HG02798 (cell line): ENCODE data around the gene LIPM.
"Not testable (repeated sequence)": the region's sequence is repeated elsewhere in the genome, so short reads cannot be mapped to it uniquely, and the experiment has no call there.

Experiments
- ATAC-seq: cut with Tn5 transposase; IDR thresholded peaks from one replicate; pipeline ENCODE4 v1.9.1; 2021; ENCODE audit warnings: mild to moderate bottlenecking; ENCODE audit not compliant: unreplicated experiment, poor library complexity

The LIPM gene

DNA sequence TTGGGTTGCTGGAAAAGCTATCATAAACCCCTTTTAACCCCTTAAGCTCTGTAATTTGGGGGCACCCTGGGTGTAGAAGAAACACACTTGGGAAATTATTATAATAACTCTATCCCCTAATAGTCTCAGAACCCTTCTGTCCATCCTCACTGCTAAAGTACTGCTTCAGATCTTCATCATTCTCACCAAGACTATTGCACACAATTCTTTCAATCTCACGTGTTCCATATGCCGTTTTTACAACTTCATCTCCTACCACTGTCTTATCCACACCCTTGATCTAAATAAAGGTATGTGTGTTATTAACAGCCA is 33.3 kb downstream of the LIPM start:
- ATAC-seq = peak; percentile 22

DNA sequence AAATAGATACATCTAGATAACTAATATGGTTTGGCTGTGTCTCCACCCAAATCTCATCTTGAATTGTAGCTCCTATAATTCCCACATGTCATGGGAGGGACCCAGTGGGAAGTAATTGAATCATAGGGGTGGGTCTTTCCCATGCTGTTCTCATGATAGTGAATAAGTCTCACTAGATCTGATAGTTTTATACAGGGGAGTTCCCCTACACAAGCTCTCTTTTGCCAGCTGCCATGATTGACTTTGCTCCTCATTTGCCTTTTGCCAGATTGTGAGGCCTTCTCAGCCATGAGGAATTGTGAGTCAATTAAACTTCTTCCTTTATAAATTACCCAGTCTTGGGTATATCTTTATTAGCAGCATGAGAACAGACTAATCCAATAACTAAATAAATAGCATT is 35.1 kb downstream of the LIPM start:
- ATAC-seq = not testable (repeated sequence)

DNA sequence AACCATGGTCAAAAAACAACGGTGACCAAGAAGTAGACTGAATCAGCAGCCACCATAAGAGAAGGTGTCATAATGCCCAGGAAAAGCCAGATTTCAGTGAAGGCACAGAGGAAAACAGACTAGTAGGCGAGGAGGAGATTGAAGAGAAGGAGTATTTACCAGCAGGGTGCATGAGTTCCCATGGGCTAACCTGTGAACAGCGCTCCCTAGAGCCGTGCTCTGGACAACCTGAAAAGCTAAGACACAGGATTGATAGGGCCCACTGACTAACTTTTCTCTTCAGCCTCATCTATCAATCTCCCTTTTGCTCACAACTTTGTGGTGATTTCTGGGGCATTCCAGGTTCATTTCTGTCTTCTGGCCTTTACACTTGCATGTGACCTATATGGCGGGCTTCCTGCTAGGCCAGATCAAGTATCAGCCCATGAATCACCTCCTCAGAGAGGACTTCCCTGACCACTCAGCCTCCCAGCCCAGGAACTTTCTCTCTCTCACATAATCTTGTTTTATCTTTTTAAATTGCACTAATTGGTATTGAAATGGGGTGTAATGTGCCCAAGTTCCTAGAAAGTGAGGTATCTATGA is 36.3 kb downstream of the LIPM start:
- no peak for ATAC-seq

DNA sequence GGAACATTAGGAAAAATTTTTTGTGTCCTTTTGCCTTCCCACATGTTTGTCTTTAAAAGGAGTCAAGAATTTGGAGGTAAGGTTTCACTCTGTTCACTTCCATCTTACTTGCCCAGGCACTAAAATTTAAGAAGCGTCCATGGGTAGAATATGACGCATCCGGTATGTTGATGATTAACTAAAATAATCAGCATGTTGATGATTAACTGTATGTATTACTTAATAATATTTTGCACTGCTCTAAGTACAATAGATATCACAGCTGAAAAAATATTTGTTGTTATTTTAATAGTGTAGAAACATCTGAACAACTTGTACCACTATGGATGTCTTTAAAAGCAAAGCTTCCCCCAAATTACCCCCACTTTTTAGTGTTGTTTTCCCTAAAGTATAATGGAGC is 37.6 kb downstream of the LIPM start:
- ATAC-seq = no peak

DNA sequence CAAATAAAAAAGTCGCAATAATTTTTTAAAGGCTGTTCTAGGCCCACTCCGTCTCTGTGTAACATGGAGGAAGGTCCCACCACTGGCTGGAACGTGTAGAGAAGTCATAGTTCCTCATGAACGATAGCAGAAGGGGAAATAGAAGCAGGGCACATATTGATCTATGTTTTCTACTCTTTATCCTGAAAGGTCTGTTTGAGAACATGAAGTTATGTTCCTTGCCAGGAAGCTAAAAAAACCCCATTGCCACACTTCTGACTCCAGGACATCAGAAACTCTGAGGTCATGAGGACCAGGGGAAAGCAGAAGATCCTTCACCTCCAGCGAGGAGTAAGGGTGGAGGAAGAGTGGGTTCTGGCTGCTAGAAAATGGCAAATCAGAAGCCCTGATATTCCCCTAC is 38.4 kb downstream of the LIPM start:
- ATAC-seq = no peak

DNA sequence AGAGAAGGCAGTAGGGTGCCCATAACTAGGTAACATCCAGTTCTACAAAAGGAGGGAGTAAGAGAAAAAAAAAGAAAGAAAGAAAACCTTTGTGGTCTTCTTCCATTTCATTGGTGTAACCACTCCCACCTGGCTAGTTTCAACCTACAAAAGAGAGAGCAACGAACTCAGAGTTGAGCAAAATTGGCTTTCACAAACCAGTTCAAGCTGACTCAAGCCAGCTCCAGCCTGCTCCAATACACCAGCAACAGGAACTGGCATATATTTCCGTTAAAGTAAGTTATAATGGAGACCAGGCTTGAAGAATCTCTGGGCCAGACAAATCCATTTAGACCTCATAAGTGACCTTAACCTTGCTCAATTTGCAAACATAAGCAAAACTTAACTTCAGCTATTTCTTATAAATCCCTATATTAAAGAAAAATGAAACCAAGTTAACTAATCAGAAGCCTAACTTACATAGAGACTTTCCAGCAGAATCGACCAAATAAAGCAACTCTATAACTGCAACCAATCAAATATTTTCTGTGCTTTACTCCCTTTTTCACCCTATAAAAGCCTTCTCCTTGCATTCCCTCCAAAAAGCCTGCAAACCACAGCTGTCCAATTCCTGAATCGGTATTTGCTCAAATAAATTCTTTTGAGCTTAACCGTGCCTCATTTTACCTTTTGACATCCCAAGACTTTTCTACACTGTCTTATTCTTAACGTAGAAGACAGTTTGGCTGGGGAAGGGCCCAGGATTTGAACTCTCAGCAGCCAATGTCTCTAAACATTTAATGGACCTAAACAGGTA is 39.0 kb downstream of the LIPM start:
- ATAC-seq = no peak

DNA sequence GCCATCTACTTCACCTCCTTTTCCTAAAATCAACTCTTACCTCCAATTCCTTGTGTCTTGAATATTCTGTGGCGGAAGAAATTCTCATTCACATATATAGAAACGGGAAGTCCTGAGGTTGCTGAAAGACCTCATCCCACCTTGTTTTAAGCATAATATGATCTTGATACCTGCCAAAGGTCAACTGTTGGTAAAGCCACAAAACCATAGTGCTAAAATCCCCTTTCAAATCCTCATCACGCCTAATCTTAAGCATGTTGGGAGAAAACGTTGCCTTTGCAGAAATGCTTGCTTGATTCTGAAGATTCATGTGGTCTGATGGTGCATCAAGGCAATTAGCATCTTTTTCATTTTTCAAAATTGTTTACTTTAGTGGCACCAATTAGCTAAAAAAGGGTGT is 40.6 kb downstream of the LIPM start:
- ATAC-seq = no peak

DNA sequence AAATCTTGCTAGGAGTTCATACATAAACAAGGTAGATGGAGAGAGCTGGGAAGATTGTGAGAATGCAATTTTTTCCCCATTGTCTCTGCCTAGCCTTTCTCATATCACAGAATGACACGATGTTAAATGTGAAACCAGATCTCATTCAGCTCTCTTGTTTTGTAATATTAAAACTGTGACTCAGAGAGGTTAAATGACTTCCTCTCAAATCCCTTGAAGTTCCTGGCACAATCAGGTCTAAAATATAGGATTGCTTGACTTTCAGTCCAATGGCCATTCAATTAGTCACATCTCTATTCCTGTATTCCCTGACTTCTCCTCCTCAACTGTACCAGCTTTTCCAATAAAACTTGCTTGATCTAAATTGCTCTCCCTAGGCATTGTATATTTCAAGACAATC is 46.0 kb downstream of the LIPM start:
- no peak for ATAC-seq

DNA sequence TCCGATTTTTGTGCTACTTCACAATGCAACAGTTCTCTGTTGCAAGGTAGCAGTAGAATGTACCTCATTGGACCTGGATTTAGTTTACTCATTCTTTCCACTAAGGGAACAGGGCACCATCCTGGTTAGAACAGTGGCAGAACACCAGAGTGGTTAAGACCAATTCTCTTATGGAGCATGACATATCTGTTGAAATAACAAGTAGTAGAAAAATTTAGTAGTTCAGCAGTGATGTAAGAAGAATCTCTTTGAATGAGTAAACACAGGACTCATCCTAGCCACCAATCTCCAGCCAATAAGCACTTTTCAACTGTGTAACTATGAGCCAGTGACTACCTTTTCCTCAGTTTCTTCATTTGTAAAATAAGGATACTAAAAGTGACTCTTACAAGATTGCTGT is 46.7 kb downstream of the LIPM start:
- ATAC-seq = no peak

DNA sequence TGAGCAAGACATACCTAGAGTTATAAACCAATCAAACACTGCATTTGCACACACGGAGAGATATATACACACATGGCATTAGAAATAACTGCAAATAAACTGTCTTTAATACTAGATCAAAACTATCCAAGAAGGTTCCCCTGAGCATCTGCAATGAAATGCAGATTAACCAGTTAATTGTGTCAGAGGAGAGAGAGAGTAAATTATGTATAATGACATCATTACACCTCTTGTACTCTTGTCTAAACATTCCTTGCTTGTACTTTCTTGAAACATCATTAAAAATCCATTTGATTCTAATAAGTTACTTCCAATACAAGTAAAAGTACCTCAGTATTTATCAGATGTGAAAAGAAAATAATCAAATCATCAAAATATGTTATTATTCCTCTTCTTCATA is 48.2 kb downstream of the LIPM start:
- no peak for ATAC-seq

DNA sequence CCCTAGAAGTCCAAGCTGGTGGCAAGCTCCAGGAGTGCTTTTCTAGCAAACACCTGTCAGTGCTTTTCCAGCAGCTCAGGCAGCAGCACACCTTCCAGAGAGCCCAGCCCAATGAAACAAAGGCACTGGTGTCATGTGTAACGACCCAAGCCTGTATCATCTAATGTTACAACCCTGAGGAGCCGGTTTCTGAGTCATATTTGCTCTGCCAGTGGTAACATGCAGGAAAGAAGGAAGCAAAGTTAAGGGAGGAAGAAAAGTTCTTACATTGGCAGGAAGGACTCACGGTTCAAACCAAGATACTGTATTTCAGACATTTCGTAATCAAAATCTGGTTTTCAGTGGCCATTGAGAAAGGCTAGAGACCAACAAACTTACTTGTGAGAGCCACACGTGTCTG is 49.2 kb downstream of the LIPM start, which contains the start of gene ANKRD22:
ANKRD22 (minus strand) TSS at position 139 of the 400 bp plus-strand sequence. CDS start 237 bp downstream, outside the sequence.
- no peak for ATAC-seq

DNA sequence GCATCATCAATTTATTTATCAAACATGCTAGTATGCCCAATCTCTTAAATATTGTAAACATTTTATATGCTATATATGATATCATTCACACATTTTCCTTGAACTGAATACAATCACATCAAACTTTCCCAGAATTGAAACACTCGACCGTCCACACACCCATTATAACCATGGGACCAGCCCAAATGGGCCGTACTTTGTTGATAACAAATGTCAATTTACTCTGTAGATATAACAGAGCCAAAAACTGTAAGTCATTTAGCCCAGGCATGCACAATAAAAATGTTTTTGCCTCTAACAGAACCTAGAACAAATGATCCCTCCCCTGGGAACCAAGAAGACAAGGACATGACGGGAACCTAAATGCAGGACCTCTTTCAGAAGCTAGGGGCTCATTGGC is 49.8 kb downstream of the LIPM start:
- ATAC-seq = no peak

DNA sequence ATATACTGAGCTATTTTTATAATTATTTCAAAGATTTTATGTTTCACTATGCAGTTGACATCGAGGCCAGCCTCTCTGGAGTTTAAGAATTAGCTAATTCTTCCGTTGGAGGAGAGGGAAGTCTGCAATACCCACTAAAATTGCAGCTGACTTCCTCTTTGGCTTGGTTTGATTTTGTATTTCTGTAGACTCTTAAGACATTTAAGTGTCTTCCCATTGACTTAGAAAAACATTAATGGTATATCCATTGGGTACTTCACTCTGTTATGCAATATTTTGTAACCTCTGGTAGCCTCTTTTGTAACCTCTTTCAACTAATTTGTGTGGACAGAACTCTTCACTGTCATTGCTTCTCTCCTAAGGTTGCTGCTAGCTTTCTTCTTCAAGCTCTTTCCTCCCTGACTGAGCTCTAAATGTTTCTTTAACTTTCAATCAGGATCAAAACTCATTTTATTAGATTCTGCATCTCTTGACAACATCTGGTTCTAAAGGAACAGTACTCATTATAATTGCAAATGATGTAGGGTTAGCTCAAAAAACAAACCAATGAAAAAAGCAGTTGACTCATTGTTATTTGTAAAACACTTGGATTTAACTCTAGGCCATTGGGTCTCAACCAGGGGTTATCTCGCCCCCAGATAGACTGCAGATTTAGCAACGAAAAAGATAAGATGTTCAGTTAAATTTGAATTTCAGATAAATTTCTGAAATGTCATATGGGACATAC is 50.8 kb downstream of the LIPM start:
- no peak for ATAC-seq

DNA sequence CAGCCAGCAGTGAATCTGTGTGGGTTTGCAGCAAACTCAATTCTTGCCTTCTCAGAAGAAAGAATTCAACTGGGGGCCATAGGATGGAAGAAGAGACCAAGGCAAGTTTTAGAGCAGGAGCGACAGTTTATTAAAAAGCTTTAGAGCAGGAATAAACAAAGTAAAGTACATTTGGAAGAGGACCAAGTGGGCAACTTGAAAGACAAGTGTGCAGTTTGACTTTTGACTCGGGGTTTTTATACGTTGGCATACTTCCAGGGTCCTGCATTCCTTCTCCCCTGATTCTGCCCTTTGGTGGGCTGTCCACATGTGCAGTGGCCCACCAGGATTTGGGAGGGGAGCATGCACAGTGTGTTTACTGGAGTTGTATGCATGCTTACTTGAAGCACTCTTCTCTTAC is 52.2 kb downstream of the LIPM start:
- no peak for ATAC-seq

DNA sequence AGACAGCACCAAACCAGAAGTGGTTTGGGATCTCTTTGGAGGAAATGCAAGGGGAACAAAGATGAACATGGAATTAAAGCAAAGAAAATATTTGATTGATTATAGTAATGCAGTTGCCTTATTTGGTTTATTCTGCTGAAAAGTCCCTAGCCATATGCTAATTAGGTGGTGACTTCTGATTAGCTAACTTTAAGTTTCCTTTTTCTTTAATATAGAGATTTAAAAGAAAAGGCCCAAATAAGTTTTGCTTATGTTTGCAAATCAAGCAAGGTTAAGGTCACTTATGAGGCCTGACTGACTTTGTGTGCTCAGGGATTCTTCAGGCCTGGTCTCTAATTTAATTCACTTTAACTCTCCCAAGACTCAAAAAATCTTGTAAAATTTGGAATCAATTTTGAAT is 55.3 kb downstream of the LIPM start:
- no peak for ATAC-seq

DNA sequence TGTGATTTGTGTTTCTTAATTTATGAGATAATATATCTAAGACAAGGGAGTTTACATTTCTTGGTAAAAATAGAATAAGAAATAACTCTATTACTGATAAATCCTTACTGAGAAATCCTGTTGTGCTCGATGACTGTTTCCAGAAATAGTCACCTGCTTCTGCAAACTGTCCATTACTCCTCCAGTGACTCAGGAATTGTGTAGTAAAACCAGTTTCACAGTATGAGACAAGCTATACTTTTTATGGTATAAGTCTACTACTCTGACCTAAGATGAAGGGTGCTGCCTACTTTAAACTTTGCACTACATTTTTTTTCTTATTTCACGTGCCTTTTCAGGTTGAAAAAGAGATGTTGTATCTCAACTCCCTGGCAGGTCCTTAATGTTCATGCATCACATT is 56.0 kb downstream of the LIPM start:
- ATAC-seq = no peak

DNA sequence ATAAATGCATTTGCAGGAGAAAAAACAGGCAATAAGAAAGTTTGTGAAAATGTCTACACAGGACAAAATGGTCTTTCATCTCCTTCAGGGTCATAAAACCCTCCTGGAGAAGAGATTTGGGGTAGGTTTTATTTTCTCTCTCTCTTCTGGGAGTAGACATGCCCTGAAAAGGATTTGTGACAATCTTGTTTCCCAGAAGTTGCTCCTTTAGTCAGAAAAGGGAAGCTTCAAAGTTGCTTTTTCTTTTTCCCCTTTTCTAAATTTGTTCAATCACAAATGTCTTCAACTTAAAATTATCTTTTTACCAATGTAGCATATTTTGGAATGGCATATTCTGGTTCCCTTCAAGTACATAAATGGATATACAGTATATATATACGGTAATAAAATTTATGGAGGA is 58.5 kb downstream of the LIPM start:
- no peak for ATAC-seq

DNA sequence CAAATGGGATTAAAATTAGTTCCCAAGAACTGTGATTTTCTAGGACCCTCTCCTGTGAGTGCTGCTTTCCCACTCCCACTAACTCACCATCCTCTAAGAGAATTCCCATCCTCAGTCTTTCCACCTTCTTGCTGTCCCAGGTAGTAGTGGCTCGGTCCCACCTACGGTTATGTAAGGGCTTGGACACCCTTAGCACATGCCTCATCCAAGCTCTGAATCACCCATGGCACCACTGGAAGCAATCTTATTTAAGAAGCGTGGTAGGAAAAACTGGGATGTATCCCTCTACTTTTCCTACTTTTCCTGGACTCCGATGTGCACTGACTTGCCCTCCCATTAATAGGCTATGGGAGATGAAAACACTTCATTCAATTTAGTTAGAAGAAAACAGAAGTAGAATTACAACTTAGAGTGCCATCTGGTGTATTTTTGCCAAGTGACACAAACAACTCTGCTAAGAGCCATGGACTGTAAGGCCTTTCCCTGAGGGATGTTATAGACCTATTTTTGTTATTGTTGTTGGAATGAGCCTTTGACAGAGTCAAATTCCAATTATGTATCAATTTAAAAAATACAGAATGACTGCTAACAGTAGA is 62.8 kb downstream of the LIPM start:
- no peak for ATAC-seq

DNA sequence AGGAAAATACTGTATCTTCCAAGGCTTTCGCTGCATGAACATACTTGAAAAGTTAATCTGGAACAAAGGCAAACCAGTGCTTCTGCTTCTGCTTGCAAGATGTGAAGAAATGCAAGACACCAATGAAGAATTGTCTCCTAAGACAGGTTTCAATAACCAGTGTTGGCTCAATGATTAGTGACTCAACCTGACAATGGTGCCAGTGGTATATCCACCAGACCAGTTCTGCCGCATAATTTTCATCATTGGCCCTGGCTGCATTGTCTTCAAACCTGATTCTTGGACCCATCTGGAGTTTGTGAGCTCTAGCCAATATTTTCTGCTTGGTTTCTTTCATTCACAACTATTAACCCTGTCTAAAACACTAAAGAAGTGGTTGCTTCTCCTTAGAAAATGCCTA is 63.9 kb downstream of the LIPM start:
- ATAC-seq = no peak

DNA sequence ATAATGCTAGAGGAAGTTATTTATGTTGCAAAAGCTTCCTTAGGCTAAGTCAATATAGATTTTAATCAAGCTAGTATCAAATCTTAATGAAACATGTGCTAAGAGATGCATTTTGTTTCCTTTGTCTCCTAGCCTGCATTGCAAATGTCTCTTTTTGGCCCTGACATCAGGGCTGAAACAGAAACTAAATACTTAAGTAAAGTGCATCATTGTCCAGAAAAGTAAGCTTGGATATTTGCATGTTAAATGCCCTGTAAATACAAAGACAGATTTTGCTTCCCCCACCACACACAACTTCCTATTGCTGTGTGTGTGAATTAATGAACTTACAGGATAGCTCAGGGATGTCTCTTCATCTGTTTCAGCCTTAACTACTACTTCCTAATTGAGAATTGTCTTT is 67.6 kb downstream of the LIPM start:
- peak; percentile 53 for ATAC-seq
